T-cell (primary cell): ENCODE results near the gene PCDH1. TPM values are rescaled to one million over a fixed set of nuclear protein-coding genes. Genes with fewer than 3 reads are reported as not detected.

ENCODE experiments used
- ATAC-seq, 4 experiments: fragments of 200-7000 bp in 3 of 4; fragments of 150-1000 bp in 1 of 4; cut with Tn5 transposase; replicated peaks in 1 of 4; 1 replicate in 3 of 4; 2 replicates in 1 of 4; pipeline ENCODE4 v1.10.0; 2021; ENCODE audit warnings: moderate library complexity in 3 of 4, mild to moderate bottlenecking in 2 of 4, moderate number of reproducible peaks in 1 of 4
- CTCF ChIA-PET, 2 donors: fragments of 300-600 bp; sonication (Branson Sonifier 250); formaldehyde crosslinking; loops; one replicate each; lab custom pipeline; 2022; ENCODE audit warnings: antibody characterized with exemption in 2 of 2; lab: Charles Lee
- POLR2A ChIA-PET, 2 donors: fragments of 300-600 bp; sonication (Branson Sonifier 250); formaldehyde crosslinking; loops; one replicate each; lab custom pipeline; 2022; ENCODE audit warnings: antibody characterized with exemption in 2 of 2; lab: Charles Lee
- DNase-seq, 35 experiments: peaks; one replicate each; pipeline versions ENCODE4 v3.0.0 to v3.0.0-alpha.2; 2013 to 2023
- H3K27ac ChIP-seq: one replicate; pipeline ENCODE4 v1.5.1; 2013; ENCODE audit warnings: low read length
- H3K27me3 ChIP-seq, 2 experiments: replicated peaks in 1 of 2; 1 replicate in 1 of 2; 2 replicates in 1 of 2; pipeline versions ENCODE4 v1.6.1 to v1.7.0; 2013; ENCODE audit warnings: low read length in 1 of 2, mixed read lengths in 1 of 2; ENCODE audit not compliant: control insufficient read depth in 2 of 2, insufficient read depth in 2 of 2; ENCODE audit errors: extremely low read depth in 1 of 2
- H3K36me3 ChIP-seq, 2 donors: 1 replicate in 1 of 2; 2 replicates in 1 of 2; pipeline versions ENCODE4 v1.6.1 to v1.7.0; 2013; ENCODE audit warnings: low read length in 1 of 2; ENCODE audit not compliant: control insufficient read depth in 2 of 2, insufficient read depth in 1 of 2; ENCODE audit errors: extremely low read depth in 1 of 2
- H3K4me1 ChIP-seq, 2 experiments: 1 replicate in 1 of 2; 2 replicates in 1 of 2; pipeline versions ENCODE4 v1.6.1 to v1.7.0; 2013; ENCODE audit warnings: low read length in 2 of 2, mixed read lengths in 1 of 2; ENCODE audit not compliant: insufficient read depth in 2 of 2, control insufficient read depth in 1 of 2; ENCODE audit errors: extremely low read depth in 1 of 2
- H3K4me3 ChIP-seq, 2 donors: 1 replicate in 1 of 2; 2 replicates in 1 of 2; pipeline versions ENCODE4 v1.5.1 to v1.7.0; 2013; ENCODE audit warnings: mild to moderate bottlenecking in 2 of 2, low read length in 1 of 2, moderate library complexity in 1 of 2; ENCODE audit not compliant: control insufficient read depth in 1 of 2; ENCODE audit errors: extremely low read depth in 1 of 2
- H3K9me3 ChIP-seq: 2 replicates; pipeline ENCODE4 v1.7.0; 2013
- H3K27ac Mint-ChIP-seq, 2 donors: one replicate each; pipeline ENCODE4 v1.8.0; 2020 to 2021; ENCODE audit warnings: mild to moderate bottlenecking in 2 of 2, mixed read lengths in 2 of 2
- H3K27me3 Mint-ChIP-seq, 2 donors: one replicate each; pipeline ENCODE4 v1.8.0; 2021 to 2022; ENCODE audit warnings: mixed read lengths in 2 of 2
- H3K36me3 Mint-ChIP-seq: one replicate; pipeline ENCODE4 v1.8.0; 2021; ENCODE audit warnings: mixed read lengths
- H3K4me1 Mint-ChIP-seq, 3 donors: one replicate each; pipeline ENCODE4 v1.8.0; 2020 to 2022; ENCODE audit warnings: mixed read lengths in 3 of 3, mild to moderate bottlenecking in 1 of 3
- H3K4me3 Mint-ChIP-seq, 3 donors: one replicate each; pipeline ENCODE4 v1.8.0; 2020 to 2022; ENCODE audit warnings: mild to moderate bottlenecking in 3 of 3, mixed read lengths in 3 of 3, moderate library complexity in 3 of 3
- H3K9me3 Mint-ChIP-seq, 3 donors: one replicate each; pipeline ENCODE4 v1.8.0; 2020 to 2022; ENCODE audit warnings: mixed read lengths in 3 of 3
- WGBS: methylation state at CpG from one replicate; pipeline ENCODE4 v1.1.5; 2013; ENCODE audit warnings: missing lambda C conversion rate; ENCODE audit not compliant: insufficient coverage; 5-methylcytosine and 5-hydroxymethylcytosine counted together
- total RNA-seq, 35 experiments: library from RNA in 6 of 35; stranded (reverse) in 6 of 35; fragments of 120-200 nt in 1 of 35; gene quantifications; one replicate each; pipeline versions ENCODE4 v1.2.1 to v1.2.4 and lab custom pipeline; 2013 to 2026

PCDH1 gene
- total RNA-seq, 5 donors from 2014 or later (not counting 1 experiment from before 2014, with no cell fraction given): 0.23 to 3.0 (median 0.82) TPM

GRCh38 chr5:141808857-141809256 lies 69.4 kb downstream of the PCDH1 start:
- DNase-seq (no peak), ATAC-seq (no peak)
- Mint-ChIP-seq H3K36me3 (no peaks in the 10 kb centered on the region), H3K4me3 (no peak overlapping the region), H3K27me3 (peaks cover 69 to 81% of the 10 kb centered on the region in 2 donors), H3K9me3 (no peaks in the 10 kb centered on the region), H3K4me1 (peaks cover 0 to 5% (median 3%) of the 10 kb centered on the region in 3 donors), H3K27ac (no peak overlapping the region)
- WGBS: no CpG with 5 or more reads among the region's 2 CpGs
- no peaks in the 10 kb centered on the region for H3K9me3 ChIP-seq
- peaks cover 4 to 67% of the 10 kb centered on the region in 2 experiments for H3K27me3 ChIP-seq
- H3K27ac ChIP-seq: no peak overlapping the region
- POLR2A ChIA-PET: no interaction called here
- peaks cover 0 to 6% of the 10 kb centered on the region in 2 experiments for H3K4me1 ChIP-seq
- H3K4me3 ChIP-seq: no peak overlapping the region
- no peaks in the 10 kb centered on the region for H3K36me3 ChIP-seq
- CTCF ChIA-PET: interaction anchor here in 1 of 2 donors (0.6 kb wide), 1 partner anchor 106 kb away, joined by 3 read pairs; no protein-coding TSS in a partner anchor

GRCh38 chr5:141807732-141808131 lies 70.5 kb downstream of the PCDH1 start:
- DNase-seq (no peak), ATAC-seq (no peak)
- H3K4me3 ChIP-seq: no peak overlapping the region
- H3K4me3 Mint-ChIP-seq: no peak overlapping the region
- H3K27ac Mint-ChIP-seq: no peak overlapping the region
- no peaks in the 10 kb centered on the region for H3K36me3 Mint-ChIP-seq
- no peak overlapping the region for H3K27ac ChIP-seq
- H3K36me3 ChIP-seq: no peaks in the 10 kb centered on the region
- peaks cover 0 to 5% (median 3%) of the 10 kb centered on the region in 3 donors for H3K4me1 Mint-ChIP-seq
- peaks cover 0 to 6% of the 10 kb centered on the region in 2 experiments for H3K4me1 ChIP-seq
- POLR2A ChIA-PET: no interaction called here
- 83% methylated on average over 2 of the region's 6 CpGs for WGBS
- CTCF ChIA-PET: interaction anchor here in 1 of 2 donors (0.7 kb wide), 1 partner anchor 16 kb away, joined by 3 read pairs; no protein-coding TSS in a partner anchor
- no peaks in the 10 kb centered on the region for H3K9me3 ChIP-seq
- peaks cover 68 to 86% of the 10 kb centered on the region in 2 donors for H3K27me3 Mint-ChIP-seq
- no peaks in the 10 kb centered on the region for H3K9me3 Mint-ChIP-seq
- H3K27me3 ChIP-seq: peaks cover 8 to 66% of the 10 kb centered on the region in 2 experiments

GRCh38 chr5:141807329-141807728 lies 70.9 kb downstream of the PCDH1 start:
- 40% methylated on average over 1 of the region's 11 CpGs for WGBS
- no peaks in the 10 kb centered on the region for H3K9me3 Mint-ChIP-seq
- peaks cover 0 to 6% of the 10 kb centered on the region in 2 experiments for H3K4me1 ChIP-seq
- no peak for ATAC-seq
- H3K36me3 Mint-ChIP-seq: no peaks in the 10 kb centered on the region
- peaks cover 65 to 82% of the 10 kb centered on the region in 2 donors for H3K27me3 Mint-ChIP-seq
- no peak overlapping the region for H3K4me3 Mint-ChIP-seq
- H3K27me3 ChIP-seq: peaks cover 8 to 64% of the 10 kb centered on the region in 2 experiments
- H3K27ac Mint-ChIP-seq: no peak overlapping the region
- H3K9me3 ChIP-seq: no peaks in the 10 kb centered on the region
- ChIA-PET POLR2A (no interaction called here), CTCF (no interaction called here)
- no peak overlapping the region for H3K27ac ChIP-seq
- H3K4me1 Mint-ChIP-seq: peaks cover 0 to 3% (median 2%) of the 10 kb centered on the region in 3 donors
- H3K36me3 ChIP-seq: no peaks in the 10 kb centered on the region
- DNase-seq: no peak
- H3K4me3 ChIP-seq: no peak overlapping the region

GRCh38 chr5:141806626-141807025 lies 71.6 kb downstream of the PCDH1 start:
- ChIA-PET POLR2A (no interaction called here), CTCF (interaction anchor here in 1 of 2 donors (0.6 kb wide), 1 partner anchor 818 kb away, joined by 4 read pairs; no protein-coding TSS in a partner anchor)
- no peak overlapping the region for H3K27ac ChIP-seq
- Mint-ChIP-seq H3K27me3 (peaks cover 63 to 77% of the 10 kb centered on the region in 2 donors), H3K36me3 (no peaks in the 10 kb centered on the region), H3K4me3 (no peak overlapping the region), H3K27ac (no peak overlapping the region), H3K9me3 (no peaks in the 10 kb centered on the region), H3K4me1 (peaks cover 0 to 3% (median 0%) of the 10 kb centered on the region in 3 donors)
- no peak overlapping the region for H3K4me3 ChIP-seq
- H3K9me3 ChIP-seq: no peaks in the 10 kb centered on the region
- no peaks in the 10 kb centered on the region for H3K36me3 ChIP-seq
- peaks cover 8 to 61% of the 10 kb centered on the region in 2 experiments for H3K27me3 ChIP-seq
- ATAC-seq (no peak), DNase-seq (no peak)
- WGBS: 50% methylated on average over 4 of the region's 5 CpGs
- peaks cover 0 to 4% of the 10 kb centered on the region in 2 experiments for H3K4me1 ChIP-seq

GRCh38 chr5:141805874-141806595 lies 72.2 kb downstream of the PCDH1 start:
- Histone ChIP-seq H3K27me3 (peaks cover 8 to 60% of the 10 kb centered on the region in 2 experiments), H3K36me3 (no peaks in the 10 kb centered on the region), H3K9me3 (no peaks in the 10 kb centered on the region), H3K4me3 (no peak overlapping the region), H3K4me1 (no peaks in the 10 kb centered on the region), H3K27ac (no peak overlapping the region)
- Mint-ChIP-seq H3K9me3 (no peaks in the 10 kb centered on the region), H3K4me1 (no peaks in the 10 kb centered on the region), H3K4me3 (no peak overlapping the region), H3K27me3 (peaks cover 59 to 71% of the 10 kb centered on the region in 2 donors), H3K36me3 (no peaks in the 10 kb centered on the region), H3K27ac (no peak overlapping the region)
- no peak for DNase-seq
- ChIA-PET POLR2A (no interaction called here), CTCF (interaction anchor here in 1 of 2 donors (0.6 kb wide), 1 partner anchor 819 kb away, joined by 4 read pairs; no protein-coding TSS in a partner anchor)
- 52% methylated on average over 7 of the region's 10 CpGs for WGBS
- ATAC-seq: no peak

GRCh38 chr5:141804475-141804874 lies 73.7 kb downstream of the PCDH1 start:
- ChIA-PET POLR2A (no interaction called here), CTCF (interaction anchor here in 1 of 2 donors (0.5 kb wide), 1 partner anchor 593 kb away, joined by 4 read pairs; no protein-coding TSS in a partner anchor)
- no peaks in the 10 kb centered on the region for H3K9me3 ChIP-seq
- peaks cover 6 to 55% of the 10 kb centered on the region in 2 experiments for H3K27me3 ChIP-seq
- no peak overlapping the region for H3K27ac ChIP-seq
- no peak overlapping the region for H3K4me3 ChIP-seq
- Mint-ChIP-seq H3K4me1 (peaks cover 0 to 3% (median 0%) of the 10 kb centered on the region in 3 donors), H3K27ac (no peak overlapping the region), H3K27me3 (peaks cover 56 to 57% of the 10 kb centered on the region in 2 donors), H3K9me3 (no peaks in the 10 kb centered on the region), H3K36me3 (no peaks in the 10 kb centered on the region), H3K4me3 (no peak overlapping the region)
- DNase-seq (no peak), ATAC-seq (no peak)
- WGBS: 43% methylated on average over 3 of the region's 5 CpGs
- no peaks in the 10 kb centered on the region for H3K4me1 ChIP-seq
- H3K36me3 ChIP-seq: no peaks in the 10 kb centered on the region
